Osteocyte (in vitro differentiated cells): ENCODE measurements around the gene TLCD3A. TPM values are rescaled to one million over a fixed set of nuclear protein-coding genes. Genes with fewer than 3 reads are reported as not detected.
A peak's percentile ranks its signal among the peaks of the same experiment; 100 is the strongest.

Experiments
- DNase-seq: peaks from one replicate; pipeline ENCODE4 v3.0.0; 2021; ENCODE audit warnings: mixed read lengths; ENCODE audit not compliant: unreplicated experiment; ENCODE audit errors: extremely low spot score
- H3K27ac Mint-ChIP-seq: one replicate; pipeline ENCODE4 v1.8.0; 2021; ENCODE audit warnings: mild to moderate bottlenecking, mixed read lengths; ENCODE audit not compliant: unreplicated experiment
- H3K27me3 Mint-ChIP-seq: one replicate; pipeline ENCODE4 v1.8.0; 2021; ENCODE audit warnings: mixed read lengths; ENCODE audit not compliant: unreplicated experiment
- H3K36me3 Mint-ChIP-seq: one replicate; pipeline ENCODE4 v1.8.0; 2021; ENCODE audit warnings: mixed read lengths; ENCODE audit not compliant: unreplicated experiment
- H3K4me1 Mint-ChIP-seq: one replicate; pipeline ENCODE4 v1.8.0; 2021; ENCODE audit warnings: mixed read lengths; ENCODE audit not compliant: unreplicated experiment
- H3K4me3 Mint-ChIP-seq: one replicate; pipeline ENCODE4 v1.8.0; 2021; ENCODE audit warnings: mild to moderate bottlenecking, moderate library complexity, mixed read lengths; ENCODE audit not compliant: unreplicated experiment
- H3K9me3 Mint-ChIP-seq: one replicate; pipeline ENCODE4 v1.8.0; 2021; ENCODE audit warnings: mixed read lengths; ENCODE audit not compliant: unreplicated experiment
- CTCF ChIP-seq: fragments of 200-600 bp; sonication (generic); IDR thresholded peaks from 2 replicates; pipeline ENCODE4 v1.5.0; 2021; ENCODE audit warnings: antibody characterized with exemption, mild to moderate bottlenecking, moderate library complexity
- total RNA-seq: library from RNA; stranded (reverse); gene quantifications from 2 replicates; pipeline ENCODE4 v1.2.1, GENCODE V29; 2021

TLCD3A gene
- total RNA-seq, 1 donor from 2014 or later = 23.7 TPM

GRCh38 chr17:773016-773415 is 40.6 kb downstream of the TLCD3A start:
- DNase-seq = no peak
- H3K9me3 Mint-ChIP-seq = no peaks in the 10 kb centered on the region
- TF ChIP-seq CTCF = no peak
- no peaks in the 10 kb centered on the region for H3K27me3 Mint-ChIP-seq
- H3K4me1 Mint-ChIP-seq = peaks cover 21% of the 10 kb centered on the region
- peaks cover 51% of the 10 kb centered on the region for H3K36me3 Mint-ChIP-seq
- no peak overlapping the region for H3K4me3 Mint-ChIP-seq
- H3K27ac Mint-ChIP-seq = no peak overlapping the region

GRCh38 chr17:773467-774312 is 41.3 kb downstream of the TLCD3A start:
- DNase-seq = no peak
- Mint-ChIP-seq H3K9me3 (no peaks in the 10 kb centered on the region), H3K27me3 (no peaks in the 10 kb centered on the region), H3K4me1 (peaks cover 21% of the 10 kb centered on the region), H3K27ac (peak overlapping the region; percentile 74), H3K36me3 (peaks cover 54% of the 10 kb centered on the region), H3K4me3 (no peak overlapping the region)
- TF ChIP-seq CTCF = no peak

- H3K27me3 Mint-ChIP-seq = no peaks in the 10 kb centered on the region
- peak overlapping the region; percentile 74 for H3K27ac Mint-ChIP-seq
- peaks cover 21% of the 10 kb centered on the region for H3K4me1 Mint-ChIP-seq
- no peak for DNase-seq
- peaks cover 50% of the 10 kb centered on the region for H3K36me3 Mint-ChIP-seq
- no peak overlapping the region for H3K4me3 Mint-ChIP-seq
- no peak for TF ChIP-seq CTCF
- no peaks in the 10 kb centered on the region for H3K9me3 Mint-ChIP-seq
These were observed 41.9 kb downstream of the TLCD3A start for GRCh38 chr17:774313-774584.

- no peak for TF ChIP-seq CTCF
- no peaks in the 10 kb centered on the region for H3K27me3 Mint-ChIP-seq
- H3K27ac Mint-ChIP-seq = no peak overlapping the region
- H3K4me1 Mint-ChIP-seq = peaks cover 33% of the 10 kb centered on the region
- no peak for DNase-seq
- peaks cover 30% of the 10 kb centered on the region for H3K36me3 Mint-ChIP-seq
- no peaks in the 10 kb centered on the region for H3K9me3 Mint-ChIP-seq
- no peak overlapping the region for H3K4me3 Mint-ChIP-seq
These were observed 45.7 kb downstream of the TLCD3A start for GRCh38 chr17:778096-778495.

- H3K27ac Mint-ChIP-seq = peak within 1 kb of the TSS; percentile 92
- TF ChIP-seq CTCF = peak; percentile 22
- no peaks in the 10 kb centered on the region for H3K9me3 Mint-ChIP-seq
- peaks cover 12% of the 10 kb centered on the region for H3K36me3 Mint-ChIP-seq
- peak; percentile 98 for DNase-seq
- peak within 1 kb of the TSS; percentile 95 for H3K4me3 Mint-ChIP-seq
- H3K4me1 Mint-ChIP-seq = peaks cover 27% of the 10 kb centered on the region
- H3K27me3 Mint-ChIP-seq = no peaks in the 10 kb centered on the region
These were observed 49.7 kb downstream of the TLCD3A start, which contains the start of the genes GLOD4 and MRM3 for GRCh38 chr17:781805-782731. TSS of gene GLOD4 (minus strand) at chr17:782280. CDS start at chr17:782255, 25 bp downstream. TSS of gene MRM3 (plus strand) at chr17:782353. CDS start at chr17:782379, 26 bp downstream.
